ENCODE measurements around the gene SND1.

DNA sequence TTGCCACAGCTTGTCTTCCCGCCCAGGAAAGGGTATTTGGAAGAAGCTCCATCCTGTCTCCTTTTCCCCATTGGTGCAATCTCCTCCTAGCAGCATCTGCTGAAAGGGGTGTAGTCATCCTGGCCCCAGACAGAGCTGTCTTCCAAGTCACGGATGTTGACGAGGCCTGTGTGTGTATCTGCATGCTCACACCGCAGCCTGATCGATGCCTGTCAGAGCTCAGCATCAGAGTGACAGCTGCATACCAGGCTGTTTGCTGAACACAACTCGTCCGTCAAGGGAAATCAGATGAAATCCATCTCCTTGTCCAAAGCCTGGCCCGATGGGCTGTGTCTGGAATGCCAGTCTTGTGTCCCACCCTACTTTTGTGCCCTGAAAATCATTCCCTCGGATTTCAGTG lies 400.4 kb downstream of the SND1 start:
- TF ChIP-seq, protein P1, sequence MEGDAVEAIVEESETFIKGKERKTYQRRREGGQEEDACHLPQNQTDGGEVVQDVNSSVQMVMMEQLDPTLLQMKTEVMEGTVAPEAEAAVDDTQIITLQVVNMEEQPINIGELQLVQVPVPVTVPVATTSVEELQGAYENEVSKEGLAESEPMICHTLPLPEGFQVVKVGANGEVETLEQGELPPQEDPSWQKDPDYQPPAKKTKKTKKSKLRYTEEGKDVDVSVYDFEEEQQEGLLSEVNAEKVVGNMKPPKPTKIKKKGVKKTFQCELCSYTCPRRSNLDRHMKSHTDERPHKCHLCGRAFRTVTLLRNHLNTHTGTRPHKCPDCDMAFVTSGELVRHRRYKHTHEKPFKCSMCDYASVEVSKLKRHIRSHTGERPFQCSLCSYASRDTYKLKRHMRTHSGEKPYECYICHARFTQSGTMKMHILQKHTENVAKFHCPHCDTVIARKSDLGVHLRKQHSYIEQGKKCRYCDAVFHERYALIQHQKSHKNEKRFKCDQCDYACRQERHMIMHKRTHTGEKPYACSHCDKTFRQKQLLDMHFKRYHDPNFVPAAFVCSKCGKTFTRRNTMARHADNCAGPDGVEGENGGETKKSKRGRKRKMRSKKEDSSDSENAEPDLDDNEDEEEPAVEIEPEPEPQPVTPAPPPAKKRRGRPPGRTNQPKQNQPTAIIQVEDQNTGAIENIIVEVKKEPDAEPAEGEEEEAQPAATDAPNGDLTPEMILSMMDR (IDR thresholded peaks at IDR 0.05; ENCODE audit: low read depth, low read length, missing input control), result no peak
- TF ChIP-seq, protein P2, sequence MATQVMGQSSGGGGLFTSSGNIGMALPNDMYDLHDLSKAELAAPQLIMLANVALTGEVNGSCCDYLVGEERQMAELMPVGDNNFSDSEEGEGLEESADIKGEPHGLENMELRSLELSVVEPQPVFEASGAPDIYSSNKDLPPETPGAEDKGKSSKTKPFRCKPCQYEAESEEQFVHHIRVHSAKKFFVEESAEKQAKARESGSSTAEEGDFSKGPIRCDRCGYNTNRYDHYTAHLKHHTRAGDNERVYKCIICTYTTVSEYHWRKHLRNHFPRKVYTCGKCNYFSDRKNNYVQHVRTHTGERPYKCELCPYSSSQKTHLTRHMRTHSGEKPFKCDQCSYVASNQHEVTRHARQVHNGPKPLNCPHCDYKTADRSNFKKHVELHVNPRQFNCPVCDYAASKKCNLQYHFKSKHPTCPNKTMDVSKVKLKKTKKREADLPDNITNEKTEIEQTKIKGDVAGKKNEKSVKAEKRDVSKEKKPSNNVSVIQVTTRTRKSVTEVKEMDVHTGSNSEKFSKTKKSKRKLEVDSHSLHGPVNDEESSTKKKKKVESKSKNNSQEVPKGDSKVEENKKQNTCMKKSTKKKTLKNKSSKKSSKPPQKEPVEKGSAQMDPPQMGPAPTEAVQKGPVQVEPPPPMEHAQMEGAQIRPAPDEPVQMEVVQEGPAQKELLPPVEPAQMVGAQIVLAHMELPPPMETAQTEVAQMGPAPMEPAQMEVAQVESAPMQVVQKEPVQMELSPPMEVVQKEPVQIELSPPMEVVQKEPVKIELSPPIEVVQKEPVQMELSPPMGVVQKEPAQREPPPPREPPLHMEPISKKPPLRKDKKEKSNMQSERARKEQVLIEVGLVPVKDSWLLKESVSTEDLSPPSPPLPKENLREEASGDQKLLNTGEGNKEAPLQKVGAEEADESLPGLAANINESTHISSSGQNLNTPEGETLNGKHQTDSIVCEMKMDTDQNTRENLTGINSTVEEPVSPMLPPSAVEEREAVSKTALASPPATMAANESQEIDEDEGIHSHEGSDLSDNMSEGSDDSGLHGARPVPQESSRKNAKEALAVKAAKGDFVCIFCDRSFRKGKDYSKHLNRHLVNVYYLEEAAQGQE (IDR thresholded peaks at IDR 0.05), result no peak
- TF ChIP-seq, protein P3, sequence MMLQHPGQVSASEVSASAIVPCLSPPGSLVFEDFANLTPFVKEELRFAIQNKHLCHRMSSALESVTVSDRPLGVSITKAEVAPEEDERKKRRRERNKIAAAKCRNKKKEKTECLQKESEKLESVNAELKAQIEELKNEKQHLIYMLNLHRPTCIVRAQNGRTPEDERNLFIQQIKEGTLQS (IDR thresholded peaks at IDR 0.05), result no peak
- TF ChIP-seq SP1 (IDR thresholded peaks at IDR 0.05), result no peak
- TF ChIP-seq YY1 (IDR thresholded peaks at IDR 0.05), result no peak
- no peak for TF ChIP-seq GABPA (IDR thresholded peaks at IDR 0.05 in 1 of 2, conservative IDR thresholded peaks at IDR 0.05 in 1 of 2)

All from liver (tissue), 3 donors.